Hematopoietic multipotent progenitor cell treated with erythropoietin and hydrocortisone succinate and interleukin-3 and kit ligand, for 6 days (in vitro differentiated cells): ENCODE data around the gene ZIM2.

Experiments used
- DNase-seq: peaks from one replicate; pipeline ENCODE4 v3.0.0-alpha.2; 2015

Gene ZIM2

DNA sequence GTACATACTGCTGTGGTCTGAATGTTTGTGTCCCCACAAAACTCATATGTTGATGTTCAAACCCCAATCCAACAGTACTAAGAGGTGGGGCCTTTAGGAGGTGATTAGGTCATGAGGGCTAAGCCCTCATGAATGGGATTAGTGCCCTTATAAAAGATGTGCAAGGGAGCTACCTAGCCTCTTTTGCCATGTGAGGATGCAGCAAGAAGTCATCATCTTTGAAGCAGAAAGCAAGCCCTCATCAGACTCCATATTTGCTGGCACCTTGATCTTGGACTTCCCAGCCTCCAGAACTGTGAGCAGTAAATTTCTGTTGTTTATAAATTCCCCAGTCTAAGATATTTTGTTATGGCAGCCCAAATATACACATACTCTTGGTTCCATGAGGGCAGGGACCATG lies 33.9 kb downstream of the ZIM2 start:
- DNase-seq: no peak

DNA sequence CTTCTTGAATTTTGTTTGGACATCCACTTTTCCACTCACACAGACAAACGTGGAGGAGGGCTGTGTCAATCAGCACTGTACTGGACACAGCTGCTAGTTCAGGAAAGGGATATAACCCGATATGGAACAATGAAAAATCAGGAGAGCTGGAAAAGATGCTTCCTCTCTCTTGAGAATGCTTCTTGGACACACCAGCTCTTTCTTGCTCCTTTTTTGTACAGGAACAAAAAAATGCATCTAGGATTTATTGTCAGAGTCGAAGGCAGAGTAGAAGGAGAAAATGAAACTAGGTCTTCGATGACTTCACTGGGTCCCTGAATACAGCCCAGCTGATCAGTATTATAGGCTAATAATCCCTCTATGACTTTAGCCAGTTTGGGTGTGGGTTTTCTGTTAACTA lies 62.2 kb downstream of the ZIM2 start:
- DNase-seq: no peak

DNA sequence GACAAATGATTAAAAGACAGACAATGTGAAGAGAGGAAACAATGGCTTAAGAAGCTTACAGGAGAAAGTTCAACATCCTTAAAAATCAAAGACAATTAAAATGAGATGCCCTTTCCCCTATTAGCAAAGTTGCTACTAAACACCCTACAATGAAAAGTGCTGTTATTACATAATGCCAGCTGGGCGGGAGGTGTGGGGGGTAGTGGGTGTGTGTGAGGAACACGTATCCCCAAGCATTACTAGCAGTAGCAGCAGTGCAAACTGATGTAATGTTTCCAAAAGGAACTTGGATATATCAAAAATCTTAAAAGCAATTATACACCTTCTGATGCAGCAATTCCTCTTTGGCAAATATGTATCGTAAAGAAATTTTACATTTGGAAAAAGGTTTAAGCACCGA lies 70.9 kb downstream of the ZIM2 start:
- no peak for DNase-seq

DNA sequence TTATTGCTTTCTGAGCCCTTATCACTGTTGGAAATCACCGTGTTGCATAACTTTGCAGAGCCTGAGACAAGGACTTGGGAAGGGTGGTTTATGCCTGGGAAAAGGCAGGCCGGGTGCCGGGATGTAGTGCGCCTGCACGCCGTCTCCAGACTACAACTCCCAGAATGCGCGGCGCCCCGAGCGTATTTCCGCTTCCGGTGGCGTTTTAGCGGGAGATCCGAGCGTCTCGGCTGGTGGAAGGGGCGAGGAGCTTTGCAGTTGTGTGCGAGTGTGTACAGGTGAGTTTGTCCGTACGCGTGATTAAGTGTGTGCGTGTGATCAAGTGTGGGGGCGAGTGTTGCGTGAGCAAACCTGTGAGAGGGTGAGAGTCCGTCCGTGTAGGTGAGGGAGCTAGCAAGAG lies 75.4 kb downstream of the ZIM2 start:
- peak; percentile 20 for DNase-seq

GRCh38 chr19:56764196-56764695 lies 76.3 kb downstream of the ZIM2 start:
- no peak for DNase-seq

GRCh38 chr19:56760842-56761241 lies 79.7 kb downstream of the ZIM2 start:
- DNase-seq: no peak

DNA sequence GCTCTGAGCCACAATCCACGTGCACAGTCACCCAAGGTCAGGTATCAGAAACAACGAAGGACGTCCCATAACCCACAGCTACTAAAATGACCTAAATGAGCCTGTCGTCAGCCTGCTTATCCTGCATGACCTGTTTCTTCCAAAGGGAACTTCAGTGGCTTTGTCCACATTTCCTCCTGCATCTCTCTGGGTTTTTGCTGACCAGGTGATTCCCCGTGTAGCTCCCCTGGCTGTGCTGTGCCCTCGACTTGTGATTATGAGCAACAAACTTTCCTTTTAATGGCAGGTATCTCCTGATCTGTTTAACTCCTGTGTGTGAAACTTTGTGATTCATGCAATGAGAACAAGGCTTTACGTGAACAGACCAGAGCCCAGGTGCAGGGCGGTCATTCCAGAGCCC lies 81.0 kb downstream of the ZIM2 start:
- DNase-seq: no peak

- no peak for DNase-seq
Measured at GRCh38 chr19:56751078-56751489, 89.4 kb downstream of the ZIM2 start.

- DNase-seq: no peak
Measured at GRCh38 chr19:56750658-56751057, 89.9 kb downstream of the ZIM2 start.

DNA sequence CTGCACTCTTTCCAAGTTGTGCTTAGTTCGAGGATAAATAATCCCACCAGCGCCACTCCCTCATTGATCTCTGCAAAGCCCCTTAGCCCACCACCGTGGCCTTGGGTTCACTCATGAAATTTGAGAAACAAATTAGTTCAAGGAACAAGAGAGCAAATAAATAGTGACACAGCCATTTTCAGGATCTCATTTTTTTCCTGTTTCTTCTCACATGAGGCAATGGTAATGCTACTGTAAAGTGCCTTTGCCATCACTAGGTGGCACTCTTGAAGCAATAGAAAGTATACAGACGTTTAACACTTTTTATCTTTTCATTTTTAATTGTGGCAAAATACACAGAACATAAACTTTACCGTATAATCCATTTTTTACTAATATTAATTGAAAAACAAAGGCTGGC lies 92.1 kb downstream of the ZIM2 start:
- peak; percentile 45 for DNase-seq

DNA sequence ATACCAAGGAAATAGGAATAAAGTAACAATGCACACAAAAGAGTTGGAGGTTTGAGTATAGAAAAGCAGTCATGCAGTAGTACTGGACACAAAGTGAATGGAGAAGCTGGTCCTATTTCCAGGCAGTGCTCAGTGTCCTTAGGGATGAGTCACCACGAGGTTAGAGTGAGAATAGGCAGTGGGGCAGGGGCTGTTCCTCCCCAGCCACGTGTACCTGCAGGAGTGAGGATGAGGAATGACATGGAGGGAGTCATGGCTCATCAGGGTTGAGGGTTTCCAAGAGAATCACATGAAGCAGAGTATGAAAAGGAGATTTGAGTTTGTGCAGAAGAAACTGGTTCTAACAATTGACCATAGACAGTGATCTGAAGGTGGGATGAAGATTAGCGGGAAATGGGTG lies 94.2 kb downstream of the ZIM2 start:
- DNase-seq: no peak

DNA sequence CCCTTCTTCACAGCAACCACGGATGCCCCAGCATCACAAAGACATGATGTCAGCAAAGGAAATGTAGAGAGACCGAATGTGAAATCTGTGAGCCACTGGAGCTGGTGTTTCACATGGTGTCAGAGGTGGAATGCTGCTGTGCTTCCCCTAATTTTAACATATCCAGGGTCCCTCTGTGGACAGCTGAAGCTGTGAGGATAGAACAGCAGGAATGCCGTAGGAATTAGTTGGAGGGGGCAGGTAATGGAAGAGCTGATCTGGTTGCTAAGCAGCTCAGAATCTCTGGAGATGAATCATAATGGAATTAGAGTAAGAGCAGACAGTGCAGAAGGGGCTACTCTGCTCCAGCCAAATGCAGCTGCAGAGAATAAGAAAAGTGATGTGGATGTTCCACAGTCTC lies 100.0 kb downstream of the ZIM2 start:
- DNase-seq: no peak

- DNase-seq: no peak
Measured at GRCh38 chr19:56736571-56736970, 104.0 kb downstream of the ZIM2 start.

- peak; percentile 24 for DNase-seq
Measured at GRCh38 chr19:56732976-56733375, 107.5 kb downstream of the ZIM2 start.

DNA sequence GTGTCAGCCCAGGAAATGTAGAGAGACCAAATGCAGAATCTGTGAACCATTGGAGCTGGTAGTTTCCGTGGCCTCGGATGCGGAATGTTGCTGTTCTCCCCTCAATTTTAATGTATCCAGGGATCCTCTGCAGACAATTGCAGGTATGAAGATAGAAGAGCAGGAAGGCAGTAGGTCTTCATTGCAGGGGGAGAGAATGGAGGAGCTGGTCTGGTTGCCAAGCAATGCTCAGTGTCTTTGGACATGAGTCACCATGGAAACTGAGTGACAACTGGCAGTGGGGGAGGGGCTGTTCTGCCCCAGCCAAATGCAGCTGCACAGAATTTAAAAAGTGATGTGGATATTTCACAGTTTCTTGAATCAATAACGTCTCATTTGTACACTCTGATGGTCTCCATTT lies 112.8 kb downstream of the ZIM2 start:
- no peak for DNase-seq

DNA sequence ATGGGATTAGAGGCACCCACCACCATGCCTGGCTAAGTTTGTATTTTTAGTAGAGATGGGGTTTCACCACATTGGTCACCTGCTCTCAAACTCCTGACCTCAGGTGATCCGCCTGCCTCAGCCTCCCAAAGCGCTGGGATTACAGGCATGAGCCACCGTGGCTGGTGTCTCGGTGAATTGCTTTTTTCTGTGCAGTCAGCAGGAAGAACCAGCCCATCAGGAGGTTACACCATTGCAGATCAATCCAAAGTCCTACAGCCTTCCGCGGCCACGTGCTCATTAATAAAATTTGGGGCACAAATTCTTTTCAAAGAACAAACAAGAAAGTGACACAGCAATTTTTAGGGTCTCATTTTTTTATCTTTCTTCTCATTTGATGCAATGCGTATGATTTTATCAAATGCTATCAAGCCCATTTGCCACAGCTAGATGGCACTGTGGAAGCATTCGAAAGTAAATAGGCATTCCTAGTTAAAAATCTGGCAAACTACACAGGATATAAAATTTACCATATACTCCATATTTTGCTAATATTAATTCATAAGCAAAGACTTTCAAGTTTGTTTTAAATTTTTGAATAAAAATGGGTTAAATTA lies 114.6 kb downstream of the ZIM2 start:
- peak; percentile 2 for DNase-seq
